WTC11 (cell line): ENCODE data around the gene HIKESHI. TPM values are rescaled to one million over a fixed set of nuclear protein-coding genes. Genes with fewer than 3 reads are reported as not detected.

Source experiments
- ATAC-seq: fragments of 200-7000 bp; cut with Tn5 transposase; 2 replicates; pipeline ENCODE4 v1.10.0; 2021; ENCODE audit warnings: mild to moderate bottlenecking, moderate library complexity
- CTCF ChIA-PET: fragments of 300-600 bp; sonication (Branson Sonifier 250); formaldehyde crosslinking; loops from one replicate; lab custom pipeline; 2021; ENCODE audit warnings: antibody characterized with exemption; lab: Charles Lee
- POLR2A ChIA-PET: fragments of 350-600 bp; sonication (Branson Sonifier 250); formaldehyde crosslinking; loops from one replicate; lab custom pipeline; 2021; ENCODE audit warnings: antibody characterized with exemption; lab: Charles Lee
- DNase-seq: peaks from one replicate; pipeline ENCODE4 v3.0.0; 2021; ENCODE audit warnings: low spot score
- H3K27ac Mint-ChIP-seq: 2 replicates; pipeline ENCODE4 v1.8.0; 2021; ENCODE audit warnings: mixed read lengths
- H3K27me3 Mint-ChIP-seq: 2 replicates; pipeline ENCODE4 v1.8.0; 2021; ENCODE audit warnings: low read depth, mild to moderate bottlenecking, moderate library complexity, mixed read lengths
- H3K36me3 Mint-ChIP-seq: 2 replicates; pipeline ENCODE4 v1.8.0; 2021; ENCODE audit warnings: mixed read lengths
- H3K4me1 Mint-ChIP-seq: 2 replicates; pipeline ENCODE4 v1.8.0; 2022; ENCODE audit warnings: mixed read lengths
- H3K4me3 Mint-ChIP-seq: 2 replicates; pipeline ENCODE4 v1.8.0; 2021; ENCODE audit warnings: mild to moderate bottlenecking, moderate library complexity, mixed read lengths
- H3K9me3 Mint-ChIP-seq: 2 replicates; pipeline ENCODE4 v1.8.0; 2021; ENCODE audit warnings: mixed read lengths
- CREM ChIP-seq: sonication (generic); formaldehyde crosslinking; IDR thresholded peaks from 2 replicates; pipeline ENCODE4 v1.8.1; 2022; ENCODE audit warnings: mild to moderate bottlenecking, missing genetic modification reagents, moderate library complexity
- E2F5 ChIP-seq: sonication (generic); formaldehyde crosslinking; IDR thresholded peaks from 2 replicates; pipeline ENCODE4 v1.8.1; 2022; ENCODE audit warnings: mild to moderate bottlenecking, moderate library complexity, missing genetic modification reagents
- FOXK1 ChIP-seq: sonication (generic); formaldehyde crosslinking; IDR thresholded peaks from 2 replicates; pipeline ENCODE4 v1.8.0; 2022; ENCODE audit warnings: mild to moderate bottlenecking, moderate library complexity, missing genetic modification reagents
- KAT7 ChIP-seq: sonication (generic); formaldehyde crosslinking; IDR thresholded peaks from 2 replicates; pipeline ENCODE4 v1.8.1; 2023; ENCODE audit warnings: missing genetic modification reagents, mild to moderate bottlenecking, borderline replicate concordance
- MXD4 ChIP-seq: fragments of 250-450 bp; sonication (Bioruptor Pico); IDR thresholded peaks from 2 replicates; pipeline ENCODE4 v1.8.0; 2021; ENCODE audit warnings: mild to moderate bottlenecking, moderate library complexity, borderline replicate concordance
- MYBL2 ChIP-seq: sonication (generic); formaldehyde crosslinking; IDR thresholded peaks from 2 replicates; pipeline ENCODE4 v1.8.1; 2023; ENCODE audit warnings: mild to moderate bottlenecking, moderate library complexity, missing genetic modification reagents
- NFATC4 ChIP-seq: fragments of 250-450 bp; sonication (Bioruptor Pico); IDR thresholded peaks from 2 replicates; pipeline ENCODE4 v1.9.0; 2021; ENCODE audit warnings: mild to moderate bottlenecking
- RELA ChIP-seq: sonication (generic); formaldehyde crosslinking; IDR thresholded peaks from 2 replicates; pipeline ENCODE4 v1.8.1; 2022; ENCODE audit warnings: missing genetic modification reagents, mild to moderate bottlenecking, borderline replicate concordance
- SMAD4 ChIP-seq: sonication (generic); formaldehyde crosslinking; IDR thresholded peaks from 2 replicates; pipeline ENCODE4 v1.8.0; 2022; ENCODE audit warnings: mild to moderate bottlenecking, missing genetic modification reagents
- TCF7 ChIP-seq: sonication (generic); formaldehyde crosslinking; IDR thresholded peaks from 2 replicates; pipeline ENCODE4 v1.8.0; 2022; ENCODE audit warnings: mild to moderate bottlenecking, low read depth, missing genetic modification reagents, moderate library complexity
- TEAD4 ChIP-seq: sonication (generic); formaldehyde crosslinking; IDR thresholded peaks from 2 replicates; pipeline ENCODE4 v1.8.0; 2022; ENCODE audit warnings: mild to moderate bottlenecking, missing genetic modification reagents
- USF1 ChIP-seq: sonication (generic); formaldehyde crosslinking; IDR thresholded peaks from 2 replicates; pipeline ENCODE4 v1.8.0; 2022; ENCODE audit warnings: mild to moderate bottlenecking, missing genetic modification reagents
- ZBTB21 ChIP-seq: sonication (generic); formaldehyde crosslinking; IDR thresholded peaks from 2 replicates; pipeline ENCODE4 v1.8.1; 2023; ENCODE audit warnings: mild to moderate bottlenecking, missing genetic modification reagents, borderline replicate concordance
- ZNF232 ChIP-seq: sonication (generic); formaldehyde crosslinking; IDR thresholded peaks from 2 replicates; pipeline ENCODE4 v1.8.0; 2022; ENCODE audit warnings: mild to moderate bottlenecking, missing genetic modification reagents
- ZNF396 ChIP-seq: fragments of 250-450 bp; sonication (Bioruptor Pico); IDR thresholded peaks from 2 replicates; pipeline ENCODE4 v1.8.0; 2021; ENCODE audit warnings: mild to moderate bottlenecking, moderate library complexity, borderline replicate concordance
- ZNF671 ChIP-seq: fragments of 250-450 bp; sonication (Bioruptor Pico); IDR thresholded peaks from 2 replicates; pipeline ENCODE4 v1.8.0; 2021; ENCODE audit warnings: mild to moderate bottlenecking
- total RNA-seq: library from RNA; stranded (reverse); gene quantifications from 3 replicates; pipeline ENCODE4 v1.2.3, GENCODE V29; 2021
- TF ChIP-seq, protein P1 (sequence below): sonication (generic); formaldehyde crosslinking; IDR thresholded peaks from 2 replicates; pipeline ENCODE4 v1.8.1; 2023; ENCODE audit warnings: mild to moderate bottlenecking, missing genetic modification reagents
- TF ChIP-seq, protein P2 (sequence below): fragments of 250-450 bp; sonication (Bioruptor Pico); IDR thresholded peaks from 2 replicates; pipeline ENCODE4 v1.9.0; 2021; ENCODE audit warnings: mild to moderate bottlenecking
- TF ChIP-seq, protein P3 (sequence below): sonication (generic); formaldehyde crosslinking; IDR thresholded peaks from 2 replicates; pipeline ENCODE4 v1.8.0; 2022; ENCODE audit warnings: missing genetic modification reagents
- TF ChIP-seq, protein P4 (sequence below): fragments of 250-450 bp; sonication (Bioruptor Pico); IDR thresholded peaks from 2 replicates; pipeline ENCODE4 v1.9.0; 2021; ENCODE audit warnings: mild to moderate bottlenecking, borderline replicate concordance
- TF ChIP-seq, protein P5 (sequence below): sonication (generic); formaldehyde crosslinking; IDR thresholded peaks from 2 replicates; pipeline ENCODE4 v1.8.0; 2023; ENCODE audit warnings: mild to moderate bottlenecking, missing genetic modification reagents

The HIKESHI gene
- total RNA-seq, 1 experiment from 2014 or later, result 48.3 TPM

- TF ChIP-seq, protein P1, sequence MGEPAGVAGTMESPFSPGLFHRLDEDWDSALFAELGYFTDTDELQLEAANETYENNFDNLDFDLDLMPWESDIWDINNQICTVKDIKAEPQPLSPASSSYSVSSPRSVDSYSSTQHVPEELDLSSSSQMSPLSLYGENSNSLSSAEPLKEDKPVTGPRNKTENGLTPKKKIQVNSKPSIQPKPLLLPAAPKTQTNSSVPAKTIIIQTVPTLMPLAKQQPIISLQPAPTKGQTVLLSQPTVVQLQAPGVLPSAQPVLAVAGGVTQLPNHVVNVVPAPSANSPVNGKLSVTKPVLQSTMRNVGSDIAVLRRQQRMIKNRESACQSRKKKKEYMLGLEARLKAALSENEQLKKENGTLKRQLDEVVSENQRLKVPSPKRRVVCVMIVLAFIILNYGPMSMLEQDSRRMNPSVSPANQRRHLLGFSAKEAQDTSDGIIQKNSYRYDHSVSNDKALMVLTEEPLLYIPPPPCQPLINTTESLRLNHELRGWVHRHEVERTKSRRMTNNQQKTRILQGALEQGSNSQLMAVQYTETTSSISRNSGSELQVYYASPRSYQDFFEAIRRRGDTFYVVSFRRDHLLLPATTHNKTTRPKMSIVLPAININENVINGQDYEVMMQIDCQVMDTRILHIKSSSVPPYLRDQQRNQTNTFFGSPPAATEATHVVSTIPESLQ, result no peak
- TF ChIP-seq CREM (CRISPR knock-in tag) (no peak), NFATC4 (no peak), MYBL2 (no peak), E2F5 (CRISPR knock-in tag) (no peak), SMAD4 (no peak)
- TF ChIP-seq, protein P2, sequence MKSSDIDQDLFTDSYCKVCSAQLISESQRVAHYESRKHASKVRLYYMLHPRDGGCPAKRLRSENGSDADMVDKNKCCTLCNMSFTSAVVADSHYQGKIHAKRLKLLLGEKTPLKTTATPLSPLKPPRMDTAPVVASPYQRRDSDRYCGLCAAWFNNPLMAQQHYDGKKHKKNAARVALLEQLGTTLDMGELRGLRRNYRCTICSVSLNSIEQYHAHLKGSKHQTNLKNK, result no peak
- TF ChIP-seq, protein P3, sequence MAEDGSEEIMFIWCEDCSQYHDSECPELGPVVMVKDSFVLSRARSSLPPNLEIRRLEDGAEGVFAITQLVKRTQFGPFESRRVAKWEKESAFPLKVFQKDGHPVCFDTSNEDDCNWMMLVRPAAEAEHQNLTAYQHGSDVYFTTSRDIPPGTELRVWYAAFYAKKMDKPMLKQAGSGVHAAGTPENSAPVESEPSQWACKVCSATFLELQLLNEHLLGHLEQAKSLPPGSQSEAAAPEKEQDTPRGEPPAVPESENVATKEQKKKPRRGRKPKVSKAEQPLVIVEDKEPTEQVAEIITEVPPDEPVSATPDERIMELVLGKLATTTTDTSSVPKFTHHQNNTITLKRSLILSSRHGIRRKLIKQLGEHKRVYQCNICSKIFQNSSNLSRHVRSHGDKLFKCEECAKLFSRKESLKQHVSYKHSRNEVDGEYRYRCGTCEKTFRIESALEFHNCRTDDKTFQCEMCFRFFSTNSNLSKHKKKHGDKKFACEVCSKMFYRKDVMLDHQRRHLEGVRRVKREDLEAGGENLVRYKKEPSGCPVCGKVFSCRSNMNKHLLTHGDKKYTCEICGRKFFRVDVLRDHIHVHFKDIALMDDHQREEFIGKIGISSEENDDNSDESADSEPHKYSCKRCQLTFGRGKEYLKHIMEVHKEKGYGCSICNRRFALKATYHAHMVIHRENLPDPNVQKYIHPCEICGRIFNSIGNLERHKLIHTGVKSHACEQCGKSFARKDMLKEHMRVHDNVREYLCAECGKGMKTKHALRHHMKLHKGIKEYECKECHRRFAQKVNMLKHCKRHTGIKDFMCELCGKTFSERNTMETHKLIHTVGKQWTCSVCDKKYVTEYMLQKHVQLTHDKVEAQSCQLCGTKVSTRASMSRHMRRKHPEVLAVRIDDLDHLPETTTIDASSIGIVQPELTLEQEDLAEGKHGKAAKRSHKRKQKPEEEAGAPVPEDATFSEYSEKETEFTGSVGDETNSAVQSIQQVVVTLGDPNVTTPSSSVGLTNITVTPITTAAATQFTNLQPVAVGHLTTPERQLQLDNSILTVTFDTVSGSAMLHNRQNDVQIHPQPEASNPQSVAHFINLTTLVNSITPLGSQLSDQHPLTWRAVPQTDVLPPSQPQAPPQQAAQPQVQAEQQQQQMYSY (CRISPR knock-in tag), result no peak
Observed at GRCh38 chr11:86372586-86372985, 70.5 kb downstream of the HIKESHI start (continued).

GRCh38 chr11:86374069-86374468 is 72.0 kb downstream of the HIKESHI start:
- H3K27me3 Mint-ChIP-seq, result peaks cover 6% of the 10 kb centered on the region; the same call in 1 of the 2 replicates
- DNase-seq, result no peak
- ChIA-PET POLR2A (interaction anchor here (0.5 to 1.2 kb wide), 2 partner anchors 12 to 20 kb away, joined by 3 read pairs; no protein-coding TSS in a partner anchor), CTCF (interaction anchor here (0.6 to 2.2 kb wide), 3 partner anchors 13 to 154 kb away, joined by 3 to 22 read pairs (median 4); no protein-coding TSS in a partner anchor)
- no peak overlapping the region for H3K27ac Mint-ChIP-seq
- ATAC-seq, result no peak
- peak overlapping the region; percentile 76 for H3K4me3 Mint-ChIP-seq
- peaks cover 18% of the 10 kb centered on the region for H3K9me3 Mint-ChIP-seq
- 0 out of 2 replicates have a peak, but pooled peaks cover 2% of the 10 kb centered on the region for H3K36me3 Mint-ChIP-seq
- peaks cover 9% of the 10 kb centered on the region for H3K4me1 Mint-ChIP-seq
- no peak for TF ChIP-seq USF1 (CRISPR knock-in tag)
- no peak for TF ChIP-seq FOXK1 (CRISPR knock-in tag)
- TF ChIP-seq, protein P4, sequence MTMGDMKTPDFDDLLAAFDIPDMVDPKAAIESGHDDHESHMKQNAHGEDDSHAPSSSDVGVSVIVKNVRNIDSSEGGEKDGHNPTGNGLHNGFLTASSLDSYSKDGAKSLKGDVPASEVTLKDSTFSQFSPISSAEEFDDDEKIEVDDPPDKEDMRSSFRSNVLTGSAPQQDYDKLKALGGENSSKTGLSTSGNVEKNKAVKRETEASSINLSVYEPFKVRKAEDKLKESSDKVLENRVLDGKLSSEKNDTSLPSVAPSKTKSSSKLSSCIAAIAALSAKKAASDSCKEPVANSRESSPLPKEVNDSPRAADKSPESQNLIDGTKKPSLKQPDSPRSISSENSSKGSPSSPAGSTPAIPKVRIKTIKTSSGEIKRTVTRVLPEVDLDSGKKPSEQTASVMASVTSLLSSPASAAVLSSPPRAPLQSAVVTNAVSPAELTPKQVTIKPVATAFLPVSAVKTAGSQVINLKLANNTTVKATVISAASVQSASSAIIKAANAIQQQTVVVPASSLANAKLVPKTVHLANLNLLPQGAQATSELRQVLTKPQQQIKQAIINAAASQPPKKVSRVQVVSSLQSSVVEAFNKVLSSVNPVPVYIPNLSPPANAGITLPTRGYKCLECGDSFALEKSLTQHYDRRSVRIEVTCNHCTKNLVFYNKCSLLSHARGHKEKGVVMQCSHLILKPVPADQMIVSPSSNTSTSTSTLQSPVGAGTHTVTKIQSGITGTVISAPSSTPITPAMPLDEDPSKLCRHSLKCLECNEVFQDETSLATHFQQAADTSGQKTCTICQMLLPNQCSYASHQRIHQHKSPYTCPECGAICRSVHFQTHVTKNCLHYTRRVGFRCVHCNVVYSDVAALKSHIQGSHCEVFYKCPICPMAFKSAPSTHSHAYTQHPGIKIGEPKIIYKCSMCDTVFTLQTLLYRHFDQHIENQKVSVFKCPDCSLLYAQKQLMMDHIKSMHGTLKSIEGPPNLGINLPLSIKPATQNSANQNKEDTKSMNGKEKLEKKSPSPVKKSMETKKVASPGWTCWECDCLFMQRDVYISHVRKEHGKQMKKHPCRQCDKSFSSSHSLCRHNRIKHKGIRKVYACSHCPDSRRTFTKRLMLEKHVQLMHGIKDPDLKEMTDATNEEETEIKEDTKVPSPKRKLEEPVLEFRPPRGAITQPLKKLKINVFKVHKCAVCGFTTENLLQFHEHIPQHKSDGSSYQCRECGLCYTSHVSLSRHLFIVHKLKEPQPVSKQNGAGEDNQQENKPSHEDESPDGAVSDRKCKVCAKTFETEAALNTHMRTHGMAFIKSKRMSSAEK (CRISPR knock-in tag), result no peak
- no peak for TF ChIP-seq ZNF671 (CRISPR knock-in tag)
- no peak for TF ChIP-seq ZBTB21 (CRISPR knock-in tag)
- TF ChIP-seq TCF7, result no peak
- TF ChIP-seq RELA, result no peak
- no peak for TF ChIP-seq TEAD4 (CRISPR knock-in tag)
- no peak for TF ChIP-seq ZNF396 (CRISPR knock-in tag)
- no peak for TF ChIP-seq ZNF232 (CRISPR knock-in tag)
- no peak for TF ChIP-seq KAT7 (CRISPR knock-in tag)
- TF ChIP-seq MXD4, result no peak
- TF ChIP-seq, protein P5, sequence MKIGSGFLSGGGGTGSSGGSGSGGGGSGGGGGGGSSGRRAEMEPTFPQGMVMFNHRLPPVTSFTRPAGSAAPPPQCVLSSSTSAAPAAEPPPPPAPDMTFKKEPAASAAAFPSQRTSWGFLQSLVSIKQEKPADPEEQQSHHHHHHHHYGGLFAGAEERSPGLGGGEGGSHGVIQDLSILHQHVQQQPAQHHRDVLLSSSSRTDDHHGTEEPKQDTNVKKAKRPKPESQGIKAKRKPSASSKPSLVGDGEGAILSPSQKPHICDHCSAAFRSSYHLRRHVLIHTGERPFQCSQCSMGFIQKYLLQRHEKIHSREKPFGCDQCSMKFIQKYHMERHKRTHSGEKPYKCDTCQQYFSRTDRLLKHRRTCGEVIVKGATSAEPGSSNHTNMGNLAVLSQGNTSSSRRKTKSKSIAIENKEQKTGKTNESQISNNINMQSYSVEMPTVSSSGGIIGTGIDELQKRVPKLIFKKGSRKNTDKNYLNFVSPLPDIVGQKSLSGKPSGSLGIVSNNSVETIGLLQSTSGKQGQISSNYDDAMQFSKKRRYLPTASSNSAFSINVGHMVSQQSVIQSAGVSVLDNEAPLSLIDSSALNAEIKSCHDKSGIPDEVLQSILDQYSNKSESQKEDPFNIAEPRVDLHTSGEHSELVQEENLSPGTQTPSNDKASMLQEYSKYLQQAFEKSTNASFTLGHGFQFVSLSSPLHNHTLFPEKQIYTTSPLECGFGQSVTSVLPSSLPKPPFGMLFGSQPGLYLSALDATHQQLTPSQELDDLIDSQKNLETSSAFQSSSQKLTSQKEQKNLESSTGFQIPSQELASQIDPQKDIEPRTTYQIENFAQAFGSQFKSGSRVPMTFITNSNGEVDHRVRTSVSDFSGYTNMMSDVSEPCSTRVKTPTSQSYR (CRISPR knock-in tag), result no peak
